ENCODE measurements around the gene PIKFYVE.

- TF ChIP-seq POLR2A (IDR thresholded peaks at IDR 0.05) (no peak), CTCF (IDR thresholded peaks at IDR 0.05) (no peak)
Measured at GRCh38 chr2:208320686-208321085, 54.6 kb downstream of the PIKFYVE start.

Measured in thyroid gland (tissue), 4 donors.